ENCODE data around the gene R3HDM4.

DNA sequence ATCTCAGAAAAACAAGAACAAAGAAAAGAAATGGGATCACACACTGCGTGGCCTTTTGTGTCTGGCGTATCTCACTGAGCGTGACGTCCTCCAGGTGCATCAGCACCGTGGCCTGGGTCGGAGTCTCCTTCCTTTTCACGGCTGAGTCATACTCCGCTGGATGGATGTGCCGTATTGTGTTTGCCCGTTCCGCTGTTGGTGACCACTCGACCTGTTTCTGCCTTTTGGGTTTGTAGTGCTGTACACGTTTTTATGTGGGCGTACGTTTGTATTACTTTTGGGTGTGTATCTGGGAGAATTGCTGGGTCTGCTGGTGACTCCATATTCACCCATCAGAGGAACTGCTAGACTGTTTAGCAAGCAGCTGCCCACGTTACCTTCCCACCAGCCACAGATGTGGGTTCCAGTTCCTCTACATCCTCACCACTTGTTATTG, 24.3 kb upstream of the R3HDM4 start:
- TF ChIP-seq, protein P1, sequence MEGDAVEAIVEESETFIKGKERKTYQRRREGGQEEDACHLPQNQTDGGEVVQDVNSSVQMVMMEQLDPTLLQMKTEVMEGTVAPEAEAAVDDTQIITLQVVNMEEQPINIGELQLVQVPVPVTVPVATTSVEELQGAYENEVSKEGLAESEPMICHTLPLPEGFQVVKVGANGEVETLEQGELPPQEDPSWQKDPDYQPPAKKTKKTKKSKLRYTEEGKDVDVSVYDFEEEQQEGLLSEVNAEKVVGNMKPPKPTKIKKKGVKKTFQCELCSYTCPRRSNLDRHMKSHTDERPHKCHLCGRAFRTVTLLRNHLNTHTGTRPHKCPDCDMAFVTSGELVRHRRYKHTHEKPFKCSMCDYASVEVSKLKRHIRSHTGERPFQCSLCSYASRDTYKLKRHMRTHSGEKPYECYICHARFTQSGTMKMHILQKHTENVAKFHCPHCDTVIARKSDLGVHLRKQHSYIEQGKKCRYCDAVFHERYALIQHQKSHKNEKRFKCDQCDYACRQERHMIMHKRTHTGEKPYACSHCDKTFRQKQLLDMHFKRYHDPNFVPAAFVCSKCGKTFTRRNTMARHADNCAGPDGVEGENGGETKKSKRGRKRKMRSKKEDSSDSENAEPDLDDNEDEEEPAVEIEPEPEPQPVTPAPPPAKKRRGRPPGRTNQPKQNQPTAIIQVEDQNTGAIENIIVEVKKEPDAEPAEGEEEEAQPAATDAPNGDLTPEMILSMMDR (IDR thresholded peaks at IDR 0.05; ENCODE audit: insufficient read depth, low read depth, low read length) = no peak
- no peak for TF ChIP-seq EZH2 (IDR thresholded peaks at IDR 0.05; ENCODE audit: insufficient read depth, low read length)
